GM12801 (cell line): ENCODE results near the gene PLCB1.

Experiments used
- TF ChIP-seq, protein P1 (sequence below): IDR thresholded peaks from one replicate; pipeline ENCODE4 v1.5.1; 2011; ENCODE audit warnings: control low read depth; ENCODE audit not compliant: insufficient read length; ENCODE audit errors: extremely low read depth

The PLCB1 gene

DNA sequence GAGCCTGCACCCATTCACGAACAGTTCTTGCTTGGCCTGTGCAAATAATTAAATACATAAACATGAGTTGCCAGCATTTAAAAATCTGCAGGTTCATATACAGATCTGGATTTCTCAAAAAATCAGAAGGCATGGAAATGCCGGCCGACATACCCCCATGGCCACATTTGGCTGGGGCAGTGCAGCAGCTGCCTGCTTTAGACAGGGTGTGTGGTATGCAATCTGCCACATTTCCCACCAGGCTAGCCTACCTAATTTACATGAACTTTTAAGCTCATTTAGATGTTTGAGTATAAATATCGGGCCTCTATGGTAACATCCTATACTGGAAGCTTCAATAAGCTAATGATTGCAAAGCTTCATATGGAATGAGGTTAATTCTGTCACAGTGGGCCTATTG lies 31.5 kb downstream of the PLCB1 start:
- TF ChIP-seq, protein P1, sequence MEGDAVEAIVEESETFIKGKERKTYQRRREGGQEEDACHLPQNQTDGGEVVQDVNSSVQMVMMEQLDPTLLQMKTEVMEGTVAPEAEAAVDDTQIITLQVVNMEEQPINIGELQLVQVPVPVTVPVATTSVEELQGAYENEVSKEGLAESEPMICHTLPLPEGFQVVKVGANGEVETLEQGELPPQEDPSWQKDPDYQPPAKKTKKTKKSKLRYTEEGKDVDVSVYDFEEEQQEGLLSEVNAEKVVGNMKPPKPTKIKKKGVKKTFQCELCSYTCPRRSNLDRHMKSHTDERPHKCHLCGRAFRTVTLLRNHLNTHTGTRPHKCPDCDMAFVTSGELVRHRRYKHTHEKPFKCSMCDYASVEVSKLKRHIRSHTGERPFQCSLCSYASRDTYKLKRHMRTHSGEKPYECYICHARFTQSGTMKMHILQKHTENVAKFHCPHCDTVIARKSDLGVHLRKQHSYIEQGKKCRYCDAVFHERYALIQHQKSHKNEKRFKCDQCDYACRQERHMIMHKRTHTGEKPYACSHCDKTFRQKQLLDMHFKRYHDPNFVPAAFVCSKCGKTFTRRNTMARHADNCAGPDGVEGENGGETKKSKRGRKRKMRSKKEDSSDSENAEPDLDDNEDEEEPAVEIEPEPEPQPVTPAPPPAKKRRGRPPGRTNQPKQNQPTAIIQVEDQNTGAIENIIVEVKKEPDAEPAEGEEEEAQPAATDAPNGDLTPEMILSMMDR = no peak

DNA sequence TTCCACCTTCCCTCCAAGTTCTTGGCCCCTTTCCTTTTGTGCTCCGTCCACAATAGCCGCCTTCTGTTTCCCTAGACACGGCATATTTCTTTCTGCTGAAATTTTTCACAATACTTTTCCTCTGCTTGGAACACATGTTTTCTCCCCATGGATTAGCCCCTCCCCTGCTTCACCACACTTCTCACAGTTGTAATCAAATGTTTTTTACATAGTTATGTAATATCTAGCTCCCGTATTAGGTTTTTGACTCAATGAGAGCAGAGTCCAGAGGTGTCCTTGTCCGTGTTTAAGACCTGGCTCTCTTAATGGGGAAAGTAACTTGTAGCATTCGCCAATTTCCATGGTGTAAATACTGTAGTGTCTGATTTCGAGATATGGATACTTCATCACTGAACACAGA lies 34.7 kb downstream of the PLCB1 start:
- TF ChIP-seq, protein P1 = no peak

DNA sequence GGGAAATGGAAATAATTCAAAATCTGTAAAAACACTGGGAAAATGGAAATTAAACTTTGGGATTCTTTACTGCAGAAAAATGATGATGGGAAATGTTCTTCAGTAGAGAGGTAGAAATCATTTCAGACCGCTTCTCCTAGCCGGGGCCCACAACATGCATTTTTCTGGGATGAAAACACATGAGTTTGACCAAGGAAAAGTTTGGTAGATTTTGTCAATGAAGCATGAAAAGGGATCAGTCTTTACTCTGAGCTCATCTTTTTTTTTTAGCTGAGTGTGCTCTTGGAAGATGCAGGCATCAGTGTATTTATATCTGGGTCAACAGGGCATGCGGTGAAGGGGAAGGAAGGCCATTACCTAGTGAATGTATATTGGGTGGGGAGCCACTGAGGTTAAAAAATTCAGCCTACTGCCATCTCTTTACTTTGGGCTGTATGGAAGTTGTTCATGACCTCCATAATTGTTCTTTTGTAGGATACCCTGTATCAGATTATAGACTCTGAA lies 36.8 kb downstream of the PLCB1 start:
- TF ChIP-seq, protein P1 = no peak

DNA sequence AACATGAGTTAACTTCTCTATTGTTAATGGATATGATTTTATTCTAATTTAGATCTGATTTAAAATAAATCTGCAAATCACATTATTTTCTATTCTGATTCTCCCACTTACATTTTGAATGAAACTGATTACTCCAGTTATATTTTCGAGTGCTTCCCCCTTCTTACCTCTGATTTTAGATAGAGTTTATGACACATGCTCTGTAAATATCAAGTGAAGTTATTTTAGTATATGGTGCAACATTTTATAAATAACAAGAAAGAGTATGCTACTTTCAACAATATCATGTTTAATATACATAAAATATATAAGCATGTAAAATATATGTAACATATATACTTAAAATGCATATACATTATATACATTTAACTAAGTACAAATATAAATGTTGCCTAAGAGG lies 38.9 kb downstream of the PLCB1 start:
- TF ChIP-seq, protein P1 = no peak

DNA sequence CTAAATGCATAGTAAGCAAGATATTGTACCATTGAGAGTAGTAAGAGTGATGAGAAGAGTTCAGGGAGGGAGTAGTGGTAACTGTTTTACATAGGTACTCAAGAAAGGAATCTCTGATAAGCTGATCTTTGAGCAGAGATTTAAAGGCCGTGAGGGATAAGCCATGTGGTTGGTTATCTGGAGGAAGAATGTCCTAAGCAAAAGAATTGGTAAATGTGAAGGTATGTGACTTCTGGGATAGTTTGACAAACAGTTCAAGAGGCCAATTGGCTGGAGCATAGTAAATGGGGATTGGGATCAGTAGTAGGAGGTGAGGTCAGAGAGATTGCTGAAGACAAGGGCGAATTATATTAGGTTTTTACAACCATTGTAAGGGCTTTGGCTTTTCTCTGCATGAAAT lies 40.1 kb downstream of the PLCB1 start:
- TF ChIP-seq, protein P1 = no peak

DNA sequence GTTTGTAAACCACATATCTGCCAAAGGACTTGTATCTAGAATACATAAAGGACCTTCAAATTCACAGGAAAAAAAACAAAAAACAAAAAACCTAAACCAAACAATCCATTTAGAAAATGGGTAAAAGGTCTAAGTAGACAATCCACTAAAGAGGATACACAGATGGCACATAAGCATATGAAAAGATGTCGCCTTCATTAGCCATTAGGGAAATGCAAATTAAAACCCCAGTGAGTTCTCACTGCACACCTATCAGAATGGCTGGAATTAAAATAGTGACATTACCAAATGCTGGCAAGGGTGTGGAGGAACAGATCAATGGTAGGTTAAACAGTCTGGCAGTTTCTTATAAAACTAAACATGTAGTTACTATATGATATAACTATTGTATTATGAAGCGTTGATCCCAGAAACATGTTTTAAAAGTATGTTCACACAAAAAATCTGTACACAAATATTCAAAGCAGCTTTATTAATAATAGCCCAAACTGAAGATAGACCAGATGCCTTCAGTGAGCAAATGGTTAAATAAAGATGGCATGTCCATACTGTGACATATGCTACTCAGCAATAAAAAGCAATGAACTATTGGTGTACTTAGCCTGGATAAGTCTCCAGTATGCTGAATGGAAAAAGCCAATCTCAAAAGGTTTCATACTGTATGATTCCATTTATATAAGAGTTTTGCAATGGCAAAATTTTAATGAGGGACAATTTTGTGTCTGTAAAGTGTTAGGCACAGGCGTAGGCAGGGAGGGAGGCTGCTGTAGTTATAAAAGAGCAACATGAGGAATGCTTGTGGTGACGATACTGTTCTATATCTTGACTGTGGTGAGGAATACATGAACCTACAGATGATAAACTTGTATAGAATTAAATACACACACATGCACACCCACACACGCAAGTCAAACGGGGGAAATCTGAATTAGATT lies 43.9 kb downstream of the PLCB1 start:
- TF ChIP-seq, protein P1 = no peak

DNA sequence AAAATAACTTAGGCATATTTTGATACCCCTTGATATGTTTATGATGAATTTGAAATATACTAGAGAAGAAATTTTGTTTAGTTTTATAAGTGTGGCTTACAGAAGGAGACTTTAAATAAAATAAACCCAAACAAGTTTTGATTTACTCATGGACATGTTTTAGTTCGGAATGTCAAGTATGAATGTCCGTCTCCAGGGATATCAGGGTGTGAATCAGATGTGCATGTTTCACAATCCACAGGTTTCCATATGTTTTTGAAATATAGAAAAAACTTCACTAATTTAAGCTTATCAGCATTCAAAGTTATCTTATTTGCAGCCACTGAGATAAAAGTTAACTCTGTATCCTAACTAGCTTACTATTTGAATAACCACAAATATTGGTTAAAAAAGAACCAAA lies 51.5 kb downstream of the PLCB1 start:
- TF ChIP-seq, protein P1 = no peak
